Neural crest cell (in vitro differentiated cells): ENCODE results near the gene SETX. TPM values are rescaled to one million over a fixed set of nuclear protein-coding genes. Genes with fewer than 3 reads are reported as not detected.

Experiments used
- DNase-seq: peaks from one replicate; pipeline ENCODE4 v3.0.0; 2021; ENCODE audit warnings: low read depth, mixed read lengths, low spot score
- H3K27ac Mint-ChIP-seq: one replicate; pipeline ENCODE4 v1.8.0; 2021; ENCODE audit warnings: mild to moderate bottlenecking, mixed read lengths; ENCODE audit not compliant: unreplicated experiment
- H3K27me3 Mint-ChIP-seq: 2 replicates; pipeline ENCODE4 v1.8.0; 2021; ENCODE audit warnings: low read depth, mild to moderate bottlenecking, mixed read lengths
- H3K36me3 Mint-ChIP-seq: 2 replicates; pipeline ENCODE4 v1.8.0; 2021; ENCODE audit warnings: low read depth, mild to moderate bottlenecking, mixed read lengths
- H3K4me1 Mint-ChIP-seq: 2 replicates; pipeline ENCODE4 v1.8.0; 2021; ENCODE audit warnings: mixed read lengths
- H3K4me3 Mint-ChIP-seq: one replicate; pipeline ENCODE4 v1.8.0; 2021; ENCODE audit warnings: mild to moderate bottlenecking, mixed read lengths
- H3K9me3 Mint-ChIP-seq: 2 replicates; pipeline ENCODE4 v1.8.0; 2021; ENCODE audit warnings: mixed read lengths
- CTCF ChIP-seq: fragments of 200-600 bp; sonication (generic); conservative IDR thresholded peaks from 2 replicates; pipeline ENCODE4 v1.5.0; 2021; ENCODE audit warnings: antibody characterized with exemption, mild to moderate bottlenecking
- total RNA-seq: library from RNA; stranded (reverse); gene quantifications from 2 replicates; pipeline ENCODE4 v1.2.1, GENCODE V29; 2021

Gene SETX
- total RNA-seq, 1 donor from 2014 or later, result 43.0 TPM

GRCh38 chr9:132341177-132341840, 13.5 kb downstream of the SETX start:
- TF ChIP-seq CTCF, result no peak
- H3K27me3 Mint-ChIP-seq, result no peaks in the 10 kb centered on the region
- no peaks in the 10 kb centered on the region for H3K4me1 Mint-ChIP-seq
- H3K36me3 Mint-ChIP-seq, result peaks cover 20% of the 10 kb centered on the region
- no peak for DNase-seq
- H3K4me3 Mint-ChIP-seq, result no peak overlapping the region
- no peaks in the 10 kb centered on the region for H3K9me3 Mint-ChIP-seq
- no peak overlapping the region for H3K27ac Mint-ChIP-seq

- Mint-ChIP-seq H3K4me3 (no peak overlapping the region), H3K27me3 (no peaks in the 10 kb centered on the region), H3K36me3 (peaks cover 40% of the 10 kb centered on the region), H3K4me1 (no peaks in the 10 kb centered on the region), H3K27ac (no peak overlapping the region), H3K9me3 (no peaks in the 10 kb centered on the region)
- TF ChIP-seq CTCF, result no peak
- no peak for DNase-seq
Observed at GRCh38 chr9:132334364-132334763, 20.4 kb downstream of the SETX start.

- no peak for DNase-seq
- no peaks in the 10 kb centered on the region for H3K4me1 Mint-ChIP-seq
- peaks cover 48% of the 10 kb centered on the region for H3K36me3 Mint-ChIP-seq
- H3K4me3 Mint-ChIP-seq, result no peak overlapping the region
- H3K27ac Mint-ChIP-seq, result no peak overlapping the region
- H3K27me3 Mint-ChIP-seq, result no peaks in the 10 kb centered on the region
- no peak for TF ChIP-seq CTCF
- no peaks in the 10 kb centered on the region for H3K9me3 Mint-ChIP-seq
Observed at GRCh38 chr9:132333556-132333955, 21.2 kb downstream of the SETX start.

GRCh38 chr9:132328580-132328979, 26.2 kb downstream of the SETX start:
- TF ChIP-seq CTCF, result no peak
- DNase-seq, result no peak
- no peak overlapping the region for H3K27ac Mint-ChIP-seq
- no peaks in the 10 kb centered on the region for H3K4me1 Mint-ChIP-seq
- no peak overlapping the region for H3K4me3 Mint-ChIP-seq
- H3K9me3 Mint-ChIP-seq, result no peaks in the 10 kb centered on the region
- H3K27me3 Mint-ChIP-seq, result no peaks in the 10 kb centered on the region
- peaks cover 58% of the 10 kb centered on the region for H3K36me3 Mint-ChIP-seq

- no peak overlapping the region for H3K27ac Mint-ChIP-seq
- H3K4me3 Mint-ChIP-seq, result no peak overlapping the region
- H3K9me3 Mint-ChIP-seq, result no peaks in the 10 kb centered on the region
- no peaks in the 10 kb centered on the region for H3K4me1 Mint-ChIP-seq
- peaks cover 62% of the 10 kb centered on the region for H3K36me3 Mint-ChIP-seq
- no peak for TF ChIP-seq CTCF
- no peaks in the 10 kb centered on the region for H3K27me3 Mint-ChIP-seq
- no peak for DNase-seq
Observed at GRCh38 chr9:132327537-132327936, 27.2 kb downstream of the SETX start.
